ENCODE results near the gene CTXN3.
"Not testable (repeated sequence)": the region's sequence is repeated elsewhere in the genome, so short reads cannot be mapped to it uniquely, and the experiment has no call there.

The CTXN3 gene

DNA sequence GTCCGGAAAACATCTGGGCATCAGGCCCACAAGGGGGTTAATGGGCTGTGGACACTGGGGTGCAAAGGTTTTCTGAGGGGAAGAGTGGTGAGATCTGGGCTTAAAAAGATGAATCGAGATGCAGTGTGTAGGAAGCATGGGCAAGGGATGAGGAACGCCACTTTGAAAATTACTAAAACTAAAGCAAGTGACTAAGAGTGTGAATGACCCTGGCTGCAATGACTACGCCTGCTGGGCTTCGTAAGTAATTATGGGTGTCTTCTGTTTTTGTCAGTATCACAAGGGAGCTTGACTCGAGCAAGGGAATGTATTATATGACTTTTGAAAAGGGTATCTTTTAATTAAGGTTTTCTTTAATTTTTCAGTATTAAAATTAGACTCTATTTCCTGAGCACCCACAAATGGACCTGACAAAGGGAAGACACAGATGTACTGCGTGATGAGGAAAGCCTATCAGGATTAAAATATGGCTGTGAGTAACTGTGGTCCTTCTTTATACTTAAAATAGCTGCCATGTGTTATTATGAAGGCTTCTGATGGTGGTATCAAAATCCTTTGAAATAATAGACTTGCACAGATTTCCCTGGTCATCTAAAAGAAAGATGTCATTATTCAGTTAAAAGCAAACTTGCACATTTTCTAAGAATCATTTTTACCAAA lies 4.2 kb downstream of the CTXN3 start:
- no peak for DNase-seq (ENCODE audit: low read depth)

DNA sequence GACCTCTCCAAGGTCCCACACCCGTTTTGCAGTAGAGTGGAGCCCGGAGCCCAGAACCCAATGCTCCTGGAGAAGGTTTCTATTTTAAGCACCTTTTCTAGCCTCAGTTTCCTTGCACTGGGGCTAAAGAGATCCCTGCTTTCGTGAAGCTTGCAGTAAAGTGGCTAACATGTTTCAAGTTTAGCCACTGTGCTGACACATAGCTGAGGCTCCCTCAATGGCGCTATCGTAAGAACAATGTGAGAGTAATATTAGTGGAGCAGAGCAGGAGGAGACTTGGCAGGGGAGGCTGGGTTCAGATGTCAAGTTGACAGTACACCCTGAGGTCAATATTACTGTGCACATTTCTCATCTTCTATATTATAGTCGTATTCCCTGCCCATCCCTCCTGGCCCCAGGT lies 7.9 kb downstream of the CTXN3 start:
- no peak for DNase-seq (ENCODE audit: low read depth)

DNA sequence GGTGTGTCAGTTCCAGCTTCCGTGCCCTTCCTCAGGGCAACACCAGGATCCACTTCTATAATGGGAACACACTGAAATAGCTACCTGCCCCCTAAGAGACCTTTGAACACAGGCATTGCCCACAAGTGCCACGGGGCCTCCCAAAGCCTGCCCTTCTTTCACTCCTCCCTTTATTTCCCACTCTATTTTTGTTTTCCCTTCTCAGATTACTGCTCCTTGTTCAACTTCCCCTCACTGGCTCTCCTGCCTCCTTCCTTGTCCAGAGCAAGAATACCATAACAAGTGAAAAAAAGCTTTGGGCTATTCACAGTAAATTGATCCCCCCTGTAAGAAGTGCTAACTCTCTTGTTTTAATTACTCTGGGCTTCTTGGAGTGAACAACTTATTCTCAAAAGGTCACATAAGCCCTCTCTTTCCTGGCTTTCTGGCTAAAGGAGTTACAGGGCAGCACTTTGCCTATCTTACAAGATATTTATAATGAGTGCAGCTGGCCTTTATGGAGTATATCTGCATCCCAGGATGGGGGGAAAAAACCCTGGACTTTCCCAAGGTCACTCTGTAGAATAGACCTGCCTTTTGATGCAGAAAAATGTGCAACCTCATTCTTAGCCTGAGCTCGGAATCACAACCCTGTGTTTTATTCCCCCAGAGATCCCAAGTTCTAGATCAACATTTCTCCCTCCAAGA lies 11.3 kb downstream of the CTXN3 start:
- no peak for DNase-seq (ENCODE audit: low read depth)

DNA sequence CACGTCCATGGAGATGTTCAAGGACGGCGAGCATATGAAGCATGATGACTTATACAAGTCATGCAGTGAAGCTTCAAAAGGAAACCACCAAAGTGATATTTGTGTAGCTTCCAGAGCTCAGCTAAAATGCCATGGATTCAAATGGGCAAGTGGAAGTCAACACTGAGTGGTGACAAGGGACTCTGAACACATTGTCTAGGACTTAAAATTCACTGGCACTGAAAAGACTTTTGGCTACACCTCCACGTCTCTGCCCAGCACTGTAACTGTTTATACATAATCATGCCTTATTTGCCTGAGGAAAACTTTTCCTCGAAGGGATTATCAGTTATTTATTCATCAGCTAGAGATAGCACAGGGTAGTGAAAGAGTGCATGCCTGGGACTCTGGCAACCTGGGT lies 15.2 kb downstream of the CTXN3 start:
- no peak for DNase-seq (ENCODE audit: low read depth)

DNA sequence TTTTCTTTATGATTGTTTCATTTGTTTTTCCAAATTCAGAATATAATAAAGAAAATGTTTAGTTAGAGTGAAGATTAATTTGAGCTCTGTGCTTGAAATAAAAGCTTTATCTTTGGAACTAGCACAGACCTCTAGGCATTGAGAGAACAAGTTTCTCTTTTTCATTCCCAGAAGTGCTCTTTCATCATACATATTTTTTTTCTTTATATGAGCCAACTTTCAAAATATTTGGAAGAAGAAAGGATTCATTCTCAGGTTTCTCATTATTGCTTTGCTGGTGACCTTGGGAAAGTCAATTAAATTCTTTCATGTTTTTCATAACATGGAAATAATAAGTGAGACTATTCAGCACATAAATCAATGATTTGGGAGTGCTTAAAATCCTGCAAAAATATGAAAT lies 16.8 kb downstream of the CTXN3 start:
- no peak for DNase-seq (ENCODE audit: low read depth)

DNA sequence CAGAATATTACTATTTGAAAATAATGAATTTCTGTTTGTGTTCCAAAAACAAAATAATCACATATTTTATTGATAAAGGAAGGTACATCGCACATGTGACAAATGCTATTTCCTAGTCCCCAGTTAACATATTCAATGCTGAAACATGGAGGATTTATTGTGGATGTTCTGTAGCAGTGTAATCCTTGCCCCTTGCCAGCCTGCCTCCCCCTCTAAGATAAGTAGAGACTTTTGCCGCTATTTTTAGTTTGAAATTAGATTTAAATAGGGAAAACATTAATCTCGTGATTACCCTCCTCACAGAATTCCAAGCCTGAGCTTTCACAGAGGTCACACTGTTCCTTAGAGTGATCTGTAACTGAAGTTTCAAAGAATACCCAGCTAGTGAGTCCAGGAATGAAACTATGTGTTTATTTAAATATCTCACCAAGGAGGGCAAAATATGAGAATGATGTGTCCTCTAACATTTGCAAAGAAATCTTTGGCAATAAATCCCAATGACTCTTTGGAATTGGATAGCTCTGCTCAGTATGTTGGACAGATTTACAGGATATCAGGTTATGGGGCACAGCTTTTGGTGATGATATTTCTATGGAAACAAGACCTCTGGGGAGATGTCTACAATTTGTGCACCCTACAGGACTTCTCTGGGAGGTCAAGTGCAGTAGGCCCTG lies 17.3 kb downstream of the CTXN3 start:
- no peak for DNase-seq (ENCODE audit: low read depth)

DNA sequence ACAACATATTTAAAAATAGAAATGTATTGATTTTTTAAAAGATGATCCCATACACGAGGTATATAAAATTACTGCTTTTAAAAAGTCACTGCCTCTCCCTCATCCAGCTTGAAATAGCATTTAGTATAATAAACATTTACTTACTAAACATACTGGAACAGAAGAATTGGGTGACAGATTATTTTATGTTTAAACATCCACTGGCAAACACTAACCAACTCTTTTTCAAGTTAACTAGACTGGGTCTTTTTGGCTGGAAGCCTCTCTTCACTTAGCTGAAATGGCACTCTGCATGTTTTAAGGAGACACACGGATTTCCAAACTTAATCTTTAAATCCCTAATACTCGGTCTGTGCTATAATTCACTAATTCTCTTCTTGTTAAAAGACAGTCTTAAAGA lies 19.0 kb downstream of the CTXN3 start:
- DNase-seq (ENCODE audit: low read depth): no peak

DNA sequence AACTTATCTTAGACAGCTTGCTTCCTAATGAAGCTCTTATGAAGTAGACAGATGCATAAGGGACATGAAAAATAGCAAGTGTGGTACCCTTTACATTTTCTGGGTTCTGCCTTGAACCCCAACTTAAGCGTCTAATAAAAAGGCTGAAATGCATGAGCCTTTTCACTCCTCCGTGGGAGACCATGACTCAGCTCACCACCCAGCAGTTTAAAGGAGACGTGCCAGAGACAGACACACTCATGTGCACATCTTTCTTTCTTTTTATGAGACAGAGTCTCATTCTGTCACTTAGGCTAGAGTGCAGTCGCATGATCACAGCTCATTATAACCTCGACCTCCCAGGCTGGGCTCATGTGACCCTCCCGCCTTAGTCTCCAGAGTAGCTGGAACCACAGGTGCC lies 22.3 kb downstream of the CTXN3 start:
- no peak for DNase-seq (ENCODE audit: low read depth)

DNA sequence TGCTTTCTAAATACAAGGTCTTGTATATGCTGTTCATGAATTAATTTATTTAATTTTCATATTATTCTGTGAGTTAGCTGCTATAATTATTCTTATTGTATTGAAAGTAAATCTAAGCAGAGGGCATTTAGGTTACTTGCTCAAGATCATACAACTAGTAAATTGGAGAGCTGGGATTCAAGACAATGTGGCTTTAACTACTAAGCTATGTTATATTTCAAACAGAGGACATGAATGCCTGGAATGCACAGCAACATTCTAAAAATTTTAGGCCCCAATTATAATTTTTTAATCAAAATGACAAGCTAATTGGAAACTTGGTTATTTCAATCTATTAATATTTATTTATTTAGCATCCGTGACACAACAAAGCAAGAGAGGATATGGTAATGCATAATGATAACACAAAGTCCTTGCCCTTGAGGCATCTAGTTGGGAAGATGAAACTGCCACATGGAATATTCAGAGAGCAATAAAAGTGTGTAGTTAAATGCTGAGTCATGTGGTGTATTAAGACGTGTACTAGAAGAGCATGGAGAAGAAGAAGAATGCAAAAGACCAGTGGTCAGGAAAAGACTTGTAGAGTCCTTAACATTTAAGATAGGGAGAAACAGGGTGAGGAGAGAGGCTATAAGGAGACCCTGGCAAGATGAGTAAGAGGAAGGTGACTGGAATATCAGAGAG lies 24.4 kb downstream of the CTXN3 start:
- no peak for DNase-seq (ENCODE audit: low read depth)

DNA sequence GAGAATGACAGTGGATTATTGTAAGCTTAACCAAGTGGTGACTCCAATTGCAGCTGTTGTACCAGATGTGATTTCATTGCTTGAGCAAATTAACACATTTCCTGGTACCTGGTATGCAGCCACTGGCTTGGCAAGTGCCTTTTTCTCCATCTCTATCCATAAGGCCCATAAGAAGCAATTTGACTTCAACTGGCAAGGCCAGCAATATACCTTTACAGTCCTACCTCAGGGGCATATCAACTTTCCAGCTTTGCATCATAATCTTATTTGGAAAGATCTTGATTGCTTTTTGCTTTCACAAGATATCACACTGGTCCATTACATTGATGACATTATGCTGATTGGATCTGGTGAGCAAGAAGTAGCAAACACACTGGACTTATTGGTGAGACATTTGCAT lies 28.1 kb downstream of the CTXN3 start:
- DNase-seq (ENCODE audit: low read depth): not testable (repeated sequence)

DNA sequence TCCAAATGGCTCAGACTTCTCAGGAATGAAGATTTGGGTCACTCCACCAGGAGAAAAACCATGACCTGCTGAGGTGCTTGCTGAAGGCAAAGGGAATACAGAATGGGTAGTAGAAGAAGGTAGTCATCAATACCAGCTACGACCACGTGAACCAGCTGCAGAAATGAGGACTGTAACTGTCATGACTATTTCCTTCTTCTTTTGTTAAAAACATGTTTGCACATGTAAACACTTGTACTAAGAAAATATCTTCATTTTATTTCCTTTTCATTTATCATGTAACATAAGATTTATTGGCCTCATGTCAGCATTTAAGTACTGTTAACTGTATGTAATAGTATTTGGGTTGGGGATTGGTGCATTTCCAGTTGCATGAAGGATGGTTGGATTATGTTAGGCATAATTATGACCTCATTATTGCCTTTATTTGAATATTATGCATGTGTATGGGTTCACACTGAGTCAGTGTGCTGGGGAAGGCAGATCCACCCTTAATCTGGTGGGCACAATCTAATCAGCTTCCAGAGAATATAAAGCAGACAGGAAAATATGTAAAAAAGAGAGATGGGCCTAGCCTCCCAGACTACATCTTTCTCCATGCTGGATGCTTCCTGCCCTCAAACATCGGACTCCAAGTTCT lies 30.9 kb downstream of the CTXN3 start:
- DNase-seq (ENCODE audit: low read depth): not testable (repeated sequence)

DNA sequence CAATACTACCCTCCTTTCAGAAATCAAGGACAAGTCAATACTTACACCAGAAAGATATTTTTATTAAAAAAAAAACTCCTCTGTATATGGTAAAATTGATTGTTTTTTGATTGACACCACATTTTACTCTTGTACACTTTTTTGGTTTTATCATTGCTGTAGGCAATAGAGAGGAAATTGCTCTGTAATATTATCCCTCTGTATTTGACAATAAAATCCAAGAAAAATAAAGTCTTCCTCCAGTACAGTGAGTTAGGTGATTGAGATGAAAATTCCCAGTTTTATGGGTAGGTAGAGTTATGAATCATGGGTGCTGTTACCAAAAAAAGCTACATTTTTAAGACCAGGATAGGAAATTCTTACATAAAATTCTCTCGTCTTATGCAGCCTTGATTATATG lies 31.7 kb downstream of the CTXN3 start:
- no peak for DNase-seq (ENCODE audit: low read depth)

DNA sequence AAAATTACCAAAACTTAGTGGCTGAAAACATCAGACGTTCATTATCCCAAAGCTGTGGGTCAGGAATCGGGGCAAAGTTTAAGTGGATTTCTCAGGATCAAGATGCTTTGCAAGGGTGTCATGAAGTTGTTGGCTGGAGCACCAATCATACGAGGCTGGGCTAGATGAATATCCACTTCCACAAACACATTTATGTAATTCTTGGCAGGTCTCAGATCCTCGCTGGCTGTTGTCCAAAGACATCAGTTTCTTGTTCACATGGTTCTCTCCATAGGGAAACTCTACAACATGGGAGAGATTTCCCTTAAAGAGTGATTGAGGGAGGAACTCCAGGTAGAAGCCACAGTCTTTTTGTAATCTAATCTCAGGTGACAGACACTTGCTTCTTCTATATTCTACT lies 34.1 kb downstream of the CTXN3 start:
- no peak for DNase-seq (ENCODE audit: low read depth)

DNA sequence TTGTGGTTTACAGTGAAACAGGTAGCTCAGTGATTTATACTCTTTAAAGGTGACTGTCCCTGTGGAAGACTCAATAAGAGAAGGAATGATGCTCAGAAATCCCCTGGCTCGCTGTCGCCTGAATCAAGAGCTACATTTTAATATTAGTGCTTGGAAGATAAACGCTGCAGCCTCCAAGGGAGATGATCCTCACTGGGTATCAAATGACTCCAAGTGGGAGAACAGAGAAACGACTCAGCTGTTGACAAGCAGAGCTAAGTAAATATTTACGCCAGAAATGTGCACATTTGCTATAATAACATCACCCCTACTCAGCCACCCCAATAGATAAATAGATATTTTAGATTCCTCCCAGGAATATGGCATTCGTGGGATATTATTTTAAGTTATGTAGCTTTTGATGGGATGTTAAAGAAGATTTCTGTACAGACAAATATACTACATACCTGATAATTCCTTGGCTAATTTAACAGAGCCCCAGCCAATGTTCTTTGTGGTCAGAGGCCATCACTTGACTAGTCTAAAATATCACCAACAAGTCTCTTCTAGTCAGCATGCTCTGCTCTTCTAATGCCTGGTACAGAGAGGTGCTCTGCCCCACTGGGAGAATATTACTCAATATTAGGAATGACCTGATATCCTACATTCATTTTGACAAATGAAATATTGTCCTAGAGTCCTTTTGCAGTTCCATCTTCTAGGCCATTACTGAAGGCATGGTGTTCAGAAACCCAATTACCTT lies 36.0 kb downstream of the CTXN3 start:
- DNase-seq (ENCODE audit: low read depth): no peak

DNA sequence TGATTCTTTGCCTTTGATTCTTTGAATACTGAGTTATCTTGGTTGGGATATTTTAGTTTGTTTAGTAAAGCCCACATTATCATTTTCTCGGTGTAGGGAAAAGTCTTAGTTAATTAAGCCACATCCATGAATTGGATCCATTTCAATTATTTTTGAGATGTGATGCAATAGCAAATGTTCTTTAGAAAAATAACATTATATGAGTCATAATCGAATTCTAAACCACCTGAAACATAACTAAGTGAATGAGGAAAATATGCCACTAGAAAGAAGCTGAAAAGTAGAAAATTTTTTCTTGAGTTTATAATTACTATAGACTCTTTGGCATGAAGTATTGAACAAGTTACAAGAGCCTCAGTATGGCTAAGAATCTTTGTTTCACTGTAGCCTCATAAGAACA lies 36.8 kb downstream of the CTXN3 start:
- no peak for DNase-seq (ENCODE audit: low read depth)

DNA sequence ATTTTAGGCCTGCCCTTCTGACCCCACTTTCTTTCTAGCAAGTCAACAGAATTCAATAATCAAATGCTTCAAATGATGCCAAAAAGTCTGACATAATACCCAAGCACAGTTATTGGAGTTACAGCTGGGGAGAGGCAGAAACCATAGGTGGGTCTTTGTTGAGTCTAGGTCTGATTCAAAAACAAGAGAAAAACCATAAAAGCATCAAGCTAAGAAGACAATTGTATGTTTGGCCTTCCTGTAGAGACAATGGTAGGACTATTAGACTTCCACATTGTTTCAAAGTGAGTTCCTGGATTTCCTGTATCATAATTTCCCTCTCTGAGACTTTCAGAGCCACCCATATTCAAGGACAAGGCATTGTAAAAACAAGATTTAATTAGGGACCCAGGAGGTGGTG lies 37.5 kb downstream of the CTXN3 start:
- no peak for DNase-seq (ENCODE audit: low read depth)

DNA sequence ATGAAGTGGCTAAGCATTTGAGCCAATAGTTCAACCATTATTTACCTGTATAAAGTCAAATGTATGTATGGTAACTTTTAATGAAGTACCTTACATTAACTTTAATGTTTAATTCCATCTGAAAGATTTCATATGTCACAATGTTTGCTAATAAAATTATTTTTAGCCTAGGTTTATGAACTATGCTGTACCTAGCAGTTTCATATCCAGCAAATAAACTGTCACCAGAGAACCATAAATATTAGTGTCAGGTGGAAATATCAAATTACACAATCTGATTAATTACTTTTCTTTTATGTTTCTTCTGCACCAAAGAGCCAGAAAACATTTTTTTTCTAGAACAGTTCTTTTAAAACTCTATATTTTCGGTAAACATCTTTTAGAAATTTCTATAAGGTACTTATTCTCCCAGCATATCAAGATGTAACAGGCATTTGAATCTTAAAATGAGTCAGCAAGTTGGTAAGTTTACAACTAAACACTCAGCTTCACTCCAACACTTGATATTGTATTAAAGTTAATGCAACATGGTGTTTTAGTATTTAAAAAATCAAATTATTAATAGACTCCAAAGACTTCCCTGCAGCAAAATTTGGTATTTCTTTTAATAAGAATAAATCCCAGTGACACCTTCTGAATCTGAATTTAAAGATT lies 45.8 kb downstream of the CTXN3 start:
- no peak for DNase-seq (ENCODE audit: low read depth)

DNA sequence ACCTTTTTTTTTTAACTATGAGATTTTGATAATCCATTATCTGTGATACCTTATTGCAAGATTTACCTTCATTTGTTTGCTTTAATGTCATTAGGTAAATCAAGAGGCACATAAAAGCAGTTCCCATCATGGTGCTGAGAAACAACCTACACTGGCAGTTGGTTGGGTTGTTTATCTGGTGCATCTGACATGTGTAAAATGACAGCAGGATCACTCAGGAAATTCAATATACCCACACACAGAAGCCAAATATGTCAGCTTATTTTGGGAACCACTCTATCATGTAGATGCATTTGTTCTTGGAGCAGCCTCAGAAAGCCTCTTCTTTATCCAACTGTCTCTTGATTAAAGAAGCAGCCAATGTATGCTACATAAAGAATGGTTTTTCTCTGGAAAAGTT lies 46.5 kb downstream of the CTXN3 start:
- DNase-seq (ENCODE audit: low read depth): no peak

DNA sequence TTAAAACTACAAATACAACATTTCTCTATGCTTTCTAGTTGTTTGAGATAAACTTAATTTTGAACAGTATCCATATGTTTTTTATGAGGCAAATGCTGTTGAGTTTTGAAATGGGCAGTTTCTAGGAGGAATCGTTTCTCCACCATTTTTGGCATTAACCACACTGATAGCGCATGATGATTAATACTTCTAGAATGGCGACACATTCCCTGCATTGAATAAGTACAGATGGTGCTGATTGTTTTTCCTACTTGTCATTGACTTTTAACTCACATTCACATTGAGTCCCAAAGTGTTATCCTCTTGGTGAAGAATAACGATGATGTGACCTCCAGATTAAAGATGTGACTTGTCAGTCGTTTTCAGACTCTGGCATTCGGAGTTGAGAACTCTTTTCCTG lies 47.8 kb downstream of the CTXN3 start:
- DNase-seq (ENCODE audit: low read depth): no peak

DNA sequence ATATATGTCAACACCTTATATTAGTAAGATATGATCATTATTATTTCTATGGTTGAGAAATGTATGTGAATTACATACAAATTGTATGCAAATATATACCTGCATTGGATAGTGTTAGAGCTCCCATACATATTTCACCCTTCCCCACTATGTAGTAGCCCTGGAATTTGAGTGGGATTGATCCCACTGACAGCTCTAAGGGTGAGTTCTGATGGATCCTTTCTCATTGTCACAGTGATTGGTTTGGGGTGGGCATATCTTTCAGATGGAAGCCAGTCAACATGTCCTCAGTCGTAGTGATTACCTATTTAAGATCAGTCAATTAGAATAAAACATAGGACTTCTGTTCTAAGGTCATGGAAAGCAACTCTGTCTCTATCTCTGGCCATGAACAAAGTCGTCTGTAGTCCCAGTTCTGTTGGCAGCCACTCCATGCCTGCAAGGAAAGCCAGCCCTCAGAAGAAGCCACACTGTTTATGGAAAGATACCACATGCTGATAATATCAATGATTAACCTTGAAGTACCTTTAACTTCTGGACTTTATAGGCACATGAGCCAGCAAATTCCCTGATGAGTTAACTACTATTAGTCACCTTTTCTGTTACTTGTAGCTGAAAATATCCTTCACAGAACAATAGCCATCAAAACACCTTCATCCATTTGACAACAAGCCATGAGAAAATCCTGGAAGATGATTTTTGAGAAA lies 49.2 kb downstream of the CTXN3 start:
- no peak for DNase-seq (ENCODE audit: low read depth)

DNA sequence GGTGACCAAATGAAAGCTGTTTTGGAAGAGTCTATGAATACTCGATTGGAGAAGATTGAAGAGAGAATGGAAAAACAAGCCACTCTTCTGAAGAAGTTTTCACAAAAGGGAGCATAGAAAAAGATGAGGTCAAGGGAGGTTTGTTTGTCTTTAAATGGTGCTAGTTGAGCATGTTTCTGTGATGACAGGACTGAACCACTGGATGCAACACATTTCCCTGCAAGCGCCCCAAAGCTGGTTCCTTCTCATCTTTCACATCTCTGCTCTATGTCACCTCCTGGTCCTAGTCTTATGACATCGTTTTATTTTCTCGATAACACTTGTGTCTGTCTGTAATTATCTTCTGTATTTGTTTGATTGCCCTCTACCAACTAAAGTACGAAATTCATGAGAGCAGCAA lies 50.5 kb downstream of the CTXN3 start:
- no peak for DNase-seq (ENCODE audit: low read depth)
